ENCODE data around the gene QPRT. TPM values are rescaled to one million over a fixed set of nuclear protein-coding genes. Genes with fewer than 3 reads are reported as not detected.

QPRT gene
- total and polyA plus RNA-seq, 12 donors, result 3.8 to 34.1 (median 24.6) TPM

GRCh38 chr16:29668267-29668666 is 10.7 kb upstream of the QPRT start:
- DNase-seq (no peak), ATAC-seq (no peak)
- H3K4me3 ChIP-seq, result no peak overlapping the region
- H3K27me3 ChIP-seq, result peaks cover 0 to 7% (median 0%) of the 10 kb centered on the region in 7 donors
- H3K27ac ChIP-seq, result no peak overlapping the region
- H3K36me3 ChIP-seq, result no peaks in the 10 kb centered on the region
- H3K9me3 ChIP-seq, result no peaks in the 10 kb centered on the region
- peaks cover 0 to 41% (median 0%) of the 10 kb centered on the region in 9 donors for H3K4me1 ChIP-seq
- WGBS, 2 donors, result 94 to 97% methylated on average over 3 of the region's 3 CpGs
- intact Hi-C loops (cut with DNase I), result no loop called here
- TF ChIP-seq, protein P1, sequence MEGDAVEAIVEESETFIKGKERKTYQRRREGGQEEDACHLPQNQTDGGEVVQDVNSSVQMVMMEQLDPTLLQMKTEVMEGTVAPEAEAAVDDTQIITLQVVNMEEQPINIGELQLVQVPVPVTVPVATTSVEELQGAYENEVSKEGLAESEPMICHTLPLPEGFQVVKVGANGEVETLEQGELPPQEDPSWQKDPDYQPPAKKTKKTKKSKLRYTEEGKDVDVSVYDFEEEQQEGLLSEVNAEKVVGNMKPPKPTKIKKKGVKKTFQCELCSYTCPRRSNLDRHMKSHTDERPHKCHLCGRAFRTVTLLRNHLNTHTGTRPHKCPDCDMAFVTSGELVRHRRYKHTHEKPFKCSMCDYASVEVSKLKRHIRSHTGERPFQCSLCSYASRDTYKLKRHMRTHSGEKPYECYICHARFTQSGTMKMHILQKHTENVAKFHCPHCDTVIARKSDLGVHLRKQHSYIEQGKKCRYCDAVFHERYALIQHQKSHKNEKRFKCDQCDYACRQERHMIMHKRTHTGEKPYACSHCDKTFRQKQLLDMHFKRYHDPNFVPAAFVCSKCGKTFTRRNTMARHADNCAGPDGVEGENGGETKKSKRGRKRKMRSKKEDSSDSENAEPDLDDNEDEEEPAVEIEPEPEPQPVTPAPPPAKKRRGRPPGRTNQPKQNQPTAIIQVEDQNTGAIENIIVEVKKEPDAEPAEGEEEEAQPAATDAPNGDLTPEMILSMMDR (IDR thresholded peaks at IDR 0.05), result no peak

DNA sequence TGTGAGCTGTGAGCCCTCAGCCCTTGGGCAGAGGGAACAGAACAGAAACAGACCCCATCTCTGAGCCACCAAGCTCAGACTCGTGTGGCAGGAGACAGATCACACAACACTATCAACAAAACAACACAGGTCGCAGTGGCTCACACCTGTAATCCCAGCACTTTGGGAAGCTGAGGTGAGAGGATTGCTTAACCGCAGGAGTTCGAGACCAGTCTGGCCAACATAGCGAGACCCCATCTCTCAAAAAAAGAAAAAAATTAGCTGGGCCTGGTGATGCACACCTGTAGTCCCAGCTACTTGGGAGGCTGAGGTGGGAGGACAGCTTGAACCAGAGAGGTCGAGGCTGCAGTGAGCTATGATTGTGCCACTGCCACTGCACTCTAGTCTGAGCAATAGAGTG is 5.5 kb upstream of the QPRT start:
- TF ChIP-seq, protein P1 (IDR thresholded peaks at IDR 0.05), result no peak
- Histone ChIP-seq H3K27me3 (no peaks in the 10 kb centered on the region), H3K27ac (no peak overlapping the region), H3K9me3 (no peaks in the 10 kb centered on the region), H3K36me3 (no peaks in the 10 kb centered on the region), H3K4me3 (no peak overlapping the region), H3K4me1 (peaks cover 0 to 28% (median 0%) of the 10 kb centered on the region in 9 donors)
- intact Hi-C loops (cut with DNase I), result no loop called here
- ATAC-seq, result no peak
- 95% methylated on average over 6 of the region's 6 CpGs for WGBS, 2 donors
- DNase-seq, result no peak

GRCh38 chr16:29674188-29674587 is 4.8 kb upstream of the QPRT start:
- 11 to 13% methylated on average over 13 of the region's 13 CpGs for WGBS, 2 donors
- Histone ChIP-seq H3K36me3 (no peaks in the 10 kb centered on the region), H3K9me3 (no peaks in the 10 kb centered on the region), H3K27me3 (no peaks in the 10 kb centered on the region), H3K27ac (no peak overlapping the region), H3K4me1 (peaks cover 0 to 32% (median 4%) of the 10 kb centered on the region in 9 donors), H3K4me3 (no peak overlapping the region)
- DNase-seq (peak; percentile 38 to 43), ATAC-seq (peak; percentile 36 to 73 (median 56))
- TF ChIP-seq, protein P1 (IDR thresholded peaks at IDR 0.05), result peak in 2 of 9 donors; percentile 29 to 30
- intact Hi-C loops (cut with DNase I), result no loop called here

DNA sequence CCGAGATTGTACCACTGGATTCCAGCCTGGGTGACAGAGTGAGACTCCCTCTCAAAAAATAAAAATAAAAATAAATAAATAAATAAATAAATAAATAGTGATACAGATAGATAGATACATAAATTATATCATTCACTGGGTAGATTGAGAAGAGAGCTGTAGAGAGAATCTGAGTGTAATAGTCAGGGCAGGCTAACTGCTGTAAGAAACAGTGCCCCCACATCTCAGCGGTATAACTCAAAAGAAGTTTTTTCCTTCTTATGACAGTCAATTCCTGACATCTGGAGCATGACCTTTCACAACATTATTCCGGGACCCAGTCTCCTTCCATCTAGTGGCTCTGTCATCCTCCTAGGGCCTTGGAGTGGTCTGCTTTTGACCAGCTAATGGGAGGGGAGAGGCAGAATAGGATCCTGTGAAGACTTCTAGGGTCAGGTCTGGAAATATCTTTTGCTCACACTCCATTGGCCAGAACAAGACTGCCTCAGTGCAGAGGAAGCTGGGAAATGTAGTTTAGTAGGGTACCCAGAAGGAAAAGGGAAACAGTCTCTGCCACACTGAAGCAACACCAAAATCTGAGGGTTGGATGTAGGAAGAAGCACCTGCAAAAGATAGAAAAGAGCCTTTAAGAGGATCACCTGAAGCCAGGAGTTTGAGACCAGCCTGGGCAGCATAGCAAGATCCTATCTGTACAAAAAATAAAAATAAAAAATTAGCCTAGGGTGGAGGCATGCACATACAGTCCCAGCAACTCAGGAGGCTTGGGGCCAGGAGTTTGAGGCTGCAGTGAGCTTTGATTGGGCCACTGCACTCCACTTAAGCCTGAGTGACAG is 3.0 kb upstream of the QPRT start:
- Histone ChIP-seq H3K27me3 (no peaks in the 10 kb centered on the region), H3K36me3 (no peaks in the 10 kb centered on the region), H3K9me3 (no peaks in the 10 kb centered on the region), H3K4me3 (no peak overlapping the region), H3K4me1 (peaks cover 0 to 45% (median 4%) of the 10 kb centered on the region in 9 donors), H3K27ac (no peak overlapping the region)
- ATAC-seq (peak in 4 of 8 donors; percentile 35 to 63 (median 52)), DNase-seq (no peak)
- TF ChIP-seq, protein P1 (IDR thresholded peaks at IDR 0.05), result no peak
- intact Hi-C loops (cut with DNase I), result no loop called here
- 59 to 64% methylated on average over 3 of the region's 3 CpGs for WGBS, 2 donors

All from heart right ventricle (tissue), 16 donors.